Right lobe of liver (tissue), 6 donors: ENCODE results near the gene C5AR2. TPM values are rescaled to one million over a fixed set of nuclear protein-coding genes. Genes with fewer than 3 reads are reported as not detected.

ENCODE experiments used
- ATAC-seq, 4 donors: fragments of 200-7000 bp; cut with Tn5 transposase; one replicate each; pipeline ENCODE4 v1.9.1; 2020; ENCODE audit warnings: mild to moderate bottlenecking in 4 of 4, moderate library complexity in 4 of 4
- DNase-seq, 3 donors: peaks; one replicate each; pipeline ENCODE4 v3.0.0-alpha.2; 2020
- H3K27ac ChIP-seq, 3 donors: fragments of 200-600 bp; one replicate each; pipeline ENCODE4 v1.8.0; 2022
- H3K27me3 ChIP-seq, 2 donors: fragments of 200-600 bp; one replicate each; pipeline ENCODE4 v1.8.0; 2022
- H3K36me3 ChIP-seq, 4 donors: fragments of 200-600 bp; sonication (generic) in 1 of 4; one replicate each; pipeline versions ENCODE4 v1.5.1 to v1.8.0; 2017 to 2022; ENCODE audit warnings: control low read depth in 1 of 4
- H3K4me1 ChIP-seq, 4 donors: fragments of 200-600 bp; sonication (generic) in 1 of 4; one replicate each; pipeline versions ENCODE4 v1.5.1 to v1.8.0; 2017 to 2022; ENCODE audit warnings: control low read depth in 1 of 4
- H3K4me3 ChIP-seq, 3 donors: fragments of 200-600 bp; one replicate each; pipeline ENCODE4 v1.8.0; 2022
- H3K9me3 ChIP-seq, 4 donors: fragments of 200-600 bp; sonication (generic) in 1 of 4; one replicate each; pipeline versions ENCODE4 v1.5.1 to v1.8.0; 2017 to 2022; ENCODE audit warnings: control low read depth in 1 of 4
- CTCF ChIP-seq, 4 donors: fragments of 200-600 bp in 3 of 4; fragments of 450-650 bp in 1 of 4; IDR thresholded peaks; one replicate each; pipeline versions ENCODE4 v1.5.1 to v1.8.0; 2016 to 2022; ENCODE audit warnings: antibody characterized with exemption in 4 of 4, mild to moderate bottlenecking in 2 of 4
- POLR2A ChIP-seq: fragments of 450-650 bp; IDR thresholded peaks from one replicate; pipeline ENCODE4 v1.6.1; 2017; ENCODE audit warnings: antibody characterized with exemption, mild to moderate bottlenecking
- WGBS: methylation state at CpG from one replicate; pipeline ENCODE4 v1.1.6; 2018; ENCODE audit warnings: low coverage, low lambda C conversion rate; ENCODE audit not compliant: insufficient coverage; ENCODE audit errors: missing lambda C conversion rate; 5-methylcytosine and 5-hydroxymethylcytosine counted together
- intact Hi-C, 2 donors: fragments of 100-400 bp; cut with DNase I; formaldehyde crosslinking; loops; one replicate each; pipeline versions ENCODE4 v1.11.2 to v1.14.1; 2022
- total RNA-seq, 6 experiments: library from RNA; depleted of rRNA in 2 of 6; stranded (reverse); fragments of >200 nt in 2 of 6; fragmentation: NEBNext Ultra II Directional in 3 of 6; extraction: Animal tissue kit (Norgen Biotek cat#: 25700) in 3 of 6; gene quantifications; one replicate each; pipeline versions ENCODE4 v1.1.0 to v1.2.4, GENCODE V29; 2016 to 2023
- donor health status: DM: no; HTN: yes; CAD: no.
- donor health status: DM: no; HTN: no; CAD: no.
- donor health status: DM: no; HTN: no; CAD: no.
- donor health status: DM: no; HTN: yes; CAD: no.
- donor health status: DM: no; HTN: yes; CAD: no.

The C5AR2 gene
- total RNA-seq, 6 experiments from 2014 or later, result 1.1 to 6.6 (median 3.7) TPM

GRCh38 chr19:47376589-47377144 lies 44.7 kb downstream of the C5AR2 start:
- H3K4me3 ChIP-seq, result no peak overlapping the region
- peak overlapping the region; percentile 36 to 69 (median 52) for H3K27ac ChIP-seq
- peak; percentile 45 to 65 (median 54) for ATAC-seq
- no peaks in the 10 kb centered on the region for H3K27me3 ChIP-seq
- intact Hi-C loops, result no loop called here
- TF ChIP-seq POLR2A, result no peak
- no peak for TF ChIP-seq CTCF (IDR thresholded peaks at IDR 0.05)
- no peaks in the 10 kb centered on the region for H3K9me3 ChIP-seq
- peaks cover 0 to 13% (median 3%) of the 10 kb centered on the region in 4 donors for H3K4me1 ChIP-seq
- DNase-seq, result peak; percentile 57 to 70 (median 65)
- no CpG with 5 or more reads among the region's 16 CpGs for WGBS
- H3K36me3 ChIP-seq, result peaks cover 0 to 65% (median 18%) of the 10 kb centered on the region in 4 donors

- ATAC-seq (peak; percentile 78 to 89 (median 86)), DNase-seq (peak; percentile 89 to 94 (median 89))
- TF ChIP-seq CTCF (IDR thresholded peaks at IDR 0.05) (peak in 1 of 4 donors; percentile 31), POLR2A (no peak)
- H3K27ac ChIP-seq, result peak overlapping the region; percentile 36 to 69 (median 52)
- peaks cover 0 to 67% (median 17%) of the 10 kb centered on the region in 4 donors for H3K36me3 ChIP-seq
- no peak overlapping the region for H3K4me3 ChIP-seq
- H3K4me1 ChIP-seq, result peaks cover 0 to 13% (median 3%) of the 10 kb centered on the region in 4 donors
- no peaks in the 10 kb centered on the region for H3K9me3 ChIP-seq
- WGBS, result 42% methylated on average over 4 of the region's 16 CpGs
- intact Hi-C loops, result no loop called here
- H3K27me3 ChIP-seq, result no peaks in the 10 kb centered on the region
These were observed 45.3 kb downstream of the C5AR2 start for GRCh38 chr19:47377208-47377701.

GRCh38 chr19:47377801-47378200 lies 45.8 kb downstream of the C5AR2 start:
- intact Hi-C loops, result no loop called here
- DNase-seq (no peak), ATAC-seq (no peak)
- no peaks in the 10 kb centered on the region for H3K9me3 ChIP-seq
- H3K27me3 ChIP-seq, result no peaks in the 10 kb centered on the region
- TF ChIP-seq CTCF (IDR thresholded peaks at IDR 0.05), result no peak
- TF ChIP-seq POLR2A, result no peak
- H3K4me1 ChIP-seq, result peaks cover 0 to 13% (median 3%) of the 10 kb centered on the region in 4 donors
- H3K36me3 ChIP-seq, result peaks cover 0 to 62% (median 16%) of the 10 kb centered on the region in 4 donors
- no peak overlapping the region for H3K4me3 ChIP-seq
- WGBS, result no CpG with 5 or more reads among the region's 12 CpGs
- no peak overlapping the region for H3K27ac ChIP-seq

- no CpG with 5 or more reads among the region's 11 CpGs for WGBS
- Histone ChIP-seq H3K4me3 (no peak overlapping the region), H3K27me3 (no peaks in the 10 kb centered on the region), H3K27ac (no peak overlapping the region), H3K36me3 (peaks cover 0 to 58% (median 13%) of the 10 kb centered on the region in 4 donors), H3K9me3 (no peaks in the 10 kb centered on the region), H3K4me1 (peaks cover 0 to 13% (median 3%) of the 10 kb centered on the region in 4 donors)
- intact Hi-C loops, result no loop called here
- DNase-seq (no peak), ATAC-seq (no peak)
- TF ChIP-seq CTCF (IDR thresholded peaks at IDR 0.05) (no peak), POLR2A (no peak)
These were observed 46.3 kb downstream of the C5AR2 start for GRCh38 chr19:47378246-47378645.
